Measurements from ENCODE around the gene BOD1L1.
A peak's percentile ranks its signal among the peaks of the same experiment; 100 is the strongest.

Gene BOD1L1

GRCh38 chr4:13535708-13536361 lies 91.7 kb downstream of the BOD1L1 start:
- no peak overlapping the region for H3K9ac ChIP-seq (ENCODE audit: low read length)
- peaks cover 100% of the 10 kb centered on the region for H3K27me3 ChIP-seq (ENCODE audit: control insufficient read depth, insufficient read depth, low read length)
- peaks cover 13% of the 10 kb centered on the region for H3K4me1 ChIP-seq (ENCODE audit: control insufficient read depth, low read depth, low read length)
- no peaks in the 10 kb centered on the region for H3K9me3 ChIP-seq (ENCODE audit: control insufficient read depth, low read depth, low read length)
- no peaks in the 10 kb centered on the region for H3K36me3 ChIP-seq (ENCODE audit: control insufficient read depth, low read depth, low read length)
- no peak overlapping the region for H3K27ac ChIP-seq (ENCODE audit: low read length)
- peak overlapping the region; percentile 18 for H3K4me3 ChIP-seq (ENCODE audit: low read length)

DNA sequence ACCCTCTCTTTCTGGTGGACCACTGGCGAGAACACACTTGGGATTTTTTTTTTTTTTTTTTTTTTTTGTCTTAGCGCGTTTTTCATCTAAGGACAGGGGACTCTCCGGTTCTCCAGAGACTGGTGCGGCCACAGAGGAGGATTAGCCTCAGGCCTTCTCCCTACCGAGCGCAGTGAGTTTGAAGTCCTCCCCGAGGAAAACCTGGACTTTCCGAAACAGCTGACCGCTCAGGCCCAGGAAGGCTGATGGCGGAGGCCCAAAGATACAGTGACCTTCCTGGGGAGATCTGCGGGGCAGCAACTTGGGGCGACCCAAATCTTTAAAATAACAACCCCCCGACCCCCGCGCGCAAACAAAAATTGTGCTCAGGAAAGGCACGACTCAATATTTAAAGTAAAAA lies 92.4 kb downstream of the BOD1L1 start:
- peak overlapping the region; percentile 28 for H3K4me3 ChIP-seq (ENCODE audit: low read length)
- peaks cover 18% of the 10 kb centered on the region for H3K4me1 ChIP-seq (ENCODE audit: control insufficient read depth, low read depth, low read length)
- H3K27ac ChIP-seq (ENCODE audit: low read length) = no peak overlapping the region
- no peaks in the 10 kb centered on the region for H3K36me3 ChIP-seq (ENCODE audit: control insufficient read depth, low read depth, low read length)
- no peak overlapping the region for H3K9ac ChIP-seq (ENCODE audit: low read length)
- H3K27me3 ChIP-seq (ENCODE audit: control insufficient read depth, insufficient read depth, low read length) = peaks cover 100% of the 10 kb centered on the region
- H3K9me3 ChIP-seq (ENCODE audit: control insufficient read depth, low read depth, low read length) = no peaks in the 10 kb centered on the region

GRCh38 chr4:13534344-13535063 lies 93.0 kb downstream of the BOD1L1 start:
- Histone ChIP-seq H3K4me3 (ENCODE audit: low read length) (peak overlapping the region; percentile 28), H3K4me1 (ENCODE audit: control insufficient read depth, low read depth, low read length) (peaks cover 18% of the 10 kb centered on the region)

GRCh38 chr4:13533670-13534343 lies 93.7 kb downstream of the BOD1L1 start:
- Histone ChIP-seq H3K9ac (ENCODE audit: low read length) (no peak overlapping the region), H3K27ac (ENCODE audit: low read length) (no peak overlapping the region), H3K4me3 (ENCODE audit: low read length) (no peak overlapping the region), H3K27me3 (ENCODE audit: control insufficient read depth, insufficient read depth, low read length) (peaks cover 100% of the 10 kb centered on the region), H3K9me3 (ENCODE audit: control insufficient read depth, low read depth, low read length) (no peaks in the 10 kb centered on the region), H3K4me1 (ENCODE audit: control insufficient read depth, low read depth, low read length) (peaks cover 18% of the 10 kb centered on the region), H3K36me3 (ENCODE audit: control insufficient read depth, low read depth, low read length) (no peaks in the 10 kb centered on the region)

More at GRCh38 chr4:13534344-13535063, 93.0 kb downstream of the BOD1L1 start:
- Histone ChIP-seq H3K27ac (ENCODE audit: low read length) (no peak overlapping the region), H3K27me3 (ENCODE audit: control insufficient read depth, insufficient read depth, low read length) (peaks cover 100% of the 10 kb centered on the region), H3K9ac (ENCODE audit: low read length) (no peak overlapping the region), H3K9me3 (ENCODE audit: control insufficient read depth, low read depth, low read length) (no peaks in the 10 kb centered on the region), H3K36me3 (ENCODE audit: control insufficient read depth, low read depth, low read length) (no peaks in the 10 kb centered on the region)

DNA sequence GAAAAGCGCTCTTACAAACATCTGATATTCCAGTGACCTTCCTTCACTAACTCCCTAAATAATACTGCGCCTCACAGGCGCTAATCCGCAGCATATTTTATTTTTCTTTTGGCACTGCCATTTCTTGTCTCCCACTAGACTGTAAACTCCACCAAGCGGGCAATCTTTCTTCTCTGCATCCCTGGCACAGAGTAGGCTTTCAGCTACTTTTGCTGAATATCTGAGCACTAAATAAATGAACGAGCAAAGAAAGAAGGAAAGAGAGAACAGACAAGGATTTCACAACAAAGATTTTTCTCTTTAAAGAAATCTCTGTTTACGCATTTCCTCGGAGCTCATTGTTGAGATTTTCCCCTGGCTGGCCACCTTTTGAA lies 95.9 kb downstream of the BOD1L1 start:
- peak overlapping the region; percentile 9 for H3K4me3 ChIP-seq (ENCODE audit: low read length)
- H3K27ac ChIP-seq (ENCODE audit: low read length) = no peak overlapping the region
- H3K9me3 ChIP-seq (ENCODE audit: control insufficient read depth, low read depth, low read length) = no peaks in the 10 kb centered on the region
- H3K9ac ChIP-seq (ENCODE audit: low read length) = no peak overlapping the region
- peaks cover 100% of the 10 kb centered on the region for H3K27me3 ChIP-seq (ENCODE audit: control insufficient read depth, insufficient read depth, low read length)
- H3K4me1 ChIP-seq (ENCODE audit: control insufficient read depth, low read depth, low read length) = peaks cover 18% of the 10 kb centered on the region
- no peaks in the 10 kb centered on the region for H3K36me3 ChIP-seq (ENCODE audit: control insufficient read depth, low read depth, low read length)

DNA sequence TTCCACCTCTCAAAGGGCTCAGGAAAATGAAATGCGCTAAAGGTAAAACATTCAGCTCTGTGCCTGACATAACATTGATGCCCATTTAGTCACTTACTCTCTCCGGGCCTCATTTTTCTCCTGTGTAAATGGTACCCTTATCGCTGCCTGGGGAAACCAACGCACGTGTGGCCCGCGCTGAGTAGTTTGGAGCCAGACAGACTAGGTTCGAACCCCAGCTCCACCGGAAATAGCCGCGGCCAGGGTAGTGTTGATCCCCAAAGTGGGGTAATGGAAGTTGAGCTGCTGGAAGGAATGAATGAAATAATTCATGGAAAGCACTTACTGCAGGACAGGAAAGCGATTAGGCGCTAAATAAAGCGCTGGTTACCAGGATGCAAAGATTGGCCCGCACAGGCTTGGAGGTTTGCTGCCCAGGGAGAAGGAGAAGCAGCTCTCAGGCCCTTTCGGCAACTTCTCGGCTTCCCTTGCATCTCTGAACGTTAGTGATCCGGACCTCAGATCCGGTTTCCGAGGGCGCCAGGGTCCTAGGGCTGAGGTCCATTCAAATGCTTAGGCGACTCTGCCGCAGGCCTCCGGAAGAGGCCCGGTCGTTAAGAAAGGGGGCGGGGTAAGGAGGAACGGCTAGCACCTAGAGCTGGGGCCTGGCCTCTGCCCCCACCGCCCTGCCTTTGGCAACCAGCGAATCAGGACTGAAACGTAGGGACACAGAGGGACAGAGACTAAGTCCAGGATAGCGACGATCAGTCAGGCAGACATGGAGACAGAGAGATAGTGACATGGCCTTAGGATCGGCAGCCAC lies 96.5 kb downstream of the BOD1L1 start:
- H3K4me1 ChIP-seq (ENCODE audit: control insufficient read depth, low read depth, low read length) = peaks cover 18% of the 10 kb centered on the region
- no peak overlapping the region for H3K9ac ChIP-seq (ENCODE audit: low read length)
- H3K4me3 ChIP-seq (ENCODE audit: low read length) = peak overlapping the region; percentile 9
- H3K36me3 ChIP-seq (ENCODE audit: control insufficient read depth, low read depth, low read length) = no peaks in the 10 kb centered on the region
- no peak overlapping the region for H3K27ac ChIP-seq (ENCODE audit: low read length)
- peaks cover 100% of the 10 kb centered on the region for H3K27me3 ChIP-seq (ENCODE audit: control insufficient read depth, insufficient read depth, low read length)
- no peaks in the 10 kb centered on the region for H3K9me3 ChIP-seq (ENCODE audit: control insufficient read depth, low read depth, low read length)

DNA sequence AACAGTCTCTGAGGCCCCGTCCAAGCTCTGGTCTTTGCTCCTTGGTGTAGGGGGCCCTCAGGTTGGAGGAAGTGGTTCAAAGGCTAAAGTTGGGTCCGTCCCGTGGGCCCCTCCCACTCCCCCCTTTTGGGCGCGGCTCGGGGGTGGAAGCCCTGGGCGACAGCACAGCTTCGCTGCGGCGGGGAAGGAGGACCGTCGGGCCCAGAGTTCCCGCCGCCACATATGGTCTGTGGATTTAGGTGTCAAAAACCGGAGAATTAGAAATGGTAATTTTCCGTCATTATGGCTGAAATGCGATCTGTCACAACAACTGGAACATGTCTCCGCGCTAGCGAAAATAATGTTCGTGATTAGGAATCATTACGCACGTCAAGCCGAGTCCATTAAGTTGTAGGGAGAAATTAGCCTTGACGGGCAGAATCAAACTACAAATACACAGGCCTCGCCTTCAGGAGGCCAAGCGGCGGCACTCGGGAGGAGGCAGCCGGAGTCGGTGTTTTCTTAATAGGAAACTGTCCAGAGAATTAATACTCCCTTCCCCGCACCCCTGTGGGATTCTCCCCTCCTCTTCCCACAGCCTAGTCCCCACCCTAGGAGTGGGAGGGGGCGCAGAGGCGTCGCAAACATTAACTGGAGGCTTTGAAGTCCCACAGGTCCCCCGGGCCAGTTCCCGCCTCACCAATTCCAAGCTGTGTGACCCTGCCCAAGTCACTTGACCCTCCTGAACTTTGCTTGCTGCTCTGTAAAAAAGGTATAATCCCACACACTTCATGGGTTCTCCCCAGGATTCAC lies 98.2 kb downstream of the BOD1L1 start:
- peaks cover 12% of the 10 kb centered on the region for H3K4me1 ChIP-seq (ENCODE audit: control insufficient read depth, low read depth, low read length)
- H3K27me3 ChIP-seq (ENCODE audit: control insufficient read depth, insufficient read depth, low read length) = peaks cover 100% of the 10 kb centered on the region
- peaks cover 5% of the 10 kb centered on the region for H3K9me3 ChIP-seq (ENCODE audit: control insufficient read depth, low read depth, low read length)
- no peaks in the 10 kb centered on the region for H3K36me3 ChIP-seq (ENCODE audit: control insufficient read depth, low read depth, low read length)
- H3K9ac ChIP-seq (ENCODE audit: low read length) = no peak overlapping the region
- H3K4me3 ChIP-seq (ENCODE audit: low read length) = no peak overlapping the region
- H3K27ac ChIP-seq (ENCODE audit: low read length) = no peak overlapping the region

- H3K4me3 ChIP-seq (ENCODE audit: low read length) = no peak overlapping the region
- H3K9ac ChIP-seq (ENCODE audit: low read length) = no peak overlapping the region
- H3K9me3 ChIP-seq (ENCODE audit: control insufficient read depth, low read depth, low read length) = peaks cover 7% of the 10 kb centered on the region
- no peak overlapping the region for H3K27ac ChIP-seq (ENCODE audit: low read length)
- H3K27me3 ChIP-seq (ENCODE audit: control insufficient read depth, insufficient read depth, low read length) = peaks cover 100% of the 10 kb centered on the region
- no peaks in the 10 kb centered on the region for H3K36me3 ChIP-seq (ENCODE audit: control insufficient read depth, low read depth, low read length)
- H3K4me1 ChIP-seq (ENCODE audit: control insufficient read depth, low read depth, low read length) = peaks cover 12% of the 10 kb centered on the region
Measured at GRCh38 chr4:13528821-13529127, 98.8 kb downstream of the BOD1L1 start.

DNA sequence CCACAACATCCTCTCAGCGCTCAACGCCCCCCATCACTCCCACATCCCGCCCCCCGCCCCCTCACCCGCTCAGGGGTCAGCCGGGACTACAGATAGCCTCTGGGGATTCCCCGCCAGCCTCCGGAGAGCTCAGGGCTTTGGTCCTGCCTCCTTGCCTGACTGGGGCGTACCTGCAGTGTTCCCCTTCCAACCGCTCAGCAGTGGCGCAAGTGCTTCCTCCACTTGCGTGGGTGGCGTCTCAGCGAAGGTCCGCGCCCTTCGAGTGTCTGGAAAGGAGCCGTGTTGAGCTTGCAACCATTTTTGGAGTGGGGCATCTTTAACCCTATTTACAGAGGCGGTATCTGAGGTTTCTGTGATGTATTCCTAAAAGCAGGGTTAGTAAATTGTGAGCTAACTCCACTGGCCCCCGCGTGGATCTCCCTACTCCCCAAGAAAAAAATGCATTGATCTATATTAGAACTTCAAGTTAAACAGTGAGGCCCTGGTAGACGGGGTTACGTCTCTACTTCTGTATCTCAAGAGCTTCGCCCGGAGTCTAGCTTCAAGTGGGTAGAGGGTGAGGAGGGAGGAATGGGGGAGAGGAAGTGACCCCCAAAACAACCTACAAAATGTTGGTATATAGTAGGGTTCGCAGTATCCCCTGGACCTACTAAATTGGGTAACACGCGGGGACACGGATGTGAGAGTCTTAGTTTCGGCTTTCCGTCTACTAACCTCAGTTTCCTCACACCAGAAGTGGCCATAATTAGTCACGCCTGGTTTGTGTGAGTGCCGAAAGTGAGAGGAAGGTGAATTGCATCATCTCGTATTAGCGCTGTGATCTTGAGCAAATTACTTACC lies 99.3 kb downstream of the BOD1L1 start:
- H3K36me3 ChIP-seq (ENCODE audit: control insufficient read depth, low read depth, low read length) = no peaks in the 10 kb centered on the region
- no peak overlapping the region for H3K4me3 ChIP-seq (ENCODE audit: low read length)
- peaks cover 100% of the 10 kb centered on the region for H3K27me3 ChIP-seq (ENCODE audit: control insufficient read depth, insufficient read depth, low read length)
- no peak overlapping the region for H3K9ac ChIP-seq (ENCODE audit: low read length)
- H3K4me1 ChIP-seq (ENCODE audit: control insufficient read depth, low read depth, low read length) = peaks cover 12% of the 10 kb centered on the region
- no peak overlapping the region for H3K27ac ChIP-seq (ENCODE audit: low read length)
- peaks cover 7% of the 10 kb centered on the region for H3K9me3 ChIP-seq (ENCODE audit: control insufficient read depth, low read depth, low read length)

DNA sequence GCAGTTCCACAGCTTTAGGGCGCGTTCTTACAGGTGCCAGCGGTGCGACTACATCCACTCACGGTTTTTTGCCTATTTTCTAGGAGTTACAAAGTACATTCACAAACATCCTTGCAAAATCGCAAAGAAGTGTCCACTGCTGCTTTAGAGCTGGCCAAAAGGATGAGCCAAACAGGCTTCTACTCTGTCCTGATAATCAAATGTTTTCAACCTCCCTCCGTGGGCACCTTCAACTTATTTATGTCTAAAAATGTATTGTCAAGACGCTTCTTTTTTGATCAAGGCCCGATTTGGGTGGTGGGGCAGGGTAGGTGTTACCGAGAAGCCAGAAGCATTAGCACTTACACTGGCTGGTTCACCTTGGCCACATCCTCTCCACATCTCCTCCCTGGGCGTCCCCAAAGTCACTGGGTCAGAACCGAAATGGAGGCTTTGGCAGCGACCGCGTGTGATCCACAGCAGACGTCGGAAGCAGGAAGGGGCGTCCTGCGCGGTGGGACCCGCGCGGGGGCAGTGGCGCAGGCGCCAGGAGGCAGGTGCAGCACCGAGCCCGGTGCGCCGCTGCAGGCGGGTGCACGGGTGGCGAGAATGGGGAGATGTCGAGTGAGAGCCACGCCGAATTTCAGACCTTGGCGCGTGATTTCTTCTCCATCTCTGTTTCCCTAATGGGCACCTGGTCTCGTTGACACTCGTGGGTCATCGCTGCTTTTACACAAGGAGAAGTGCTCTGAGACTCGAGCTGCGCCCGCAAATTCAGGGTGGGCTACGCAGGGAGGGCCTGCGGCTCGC lies 100.1 kb downstream of the BOD1L1 start:
- no peak overlapping the region for H3K4me3 ChIP-seq (ENCODE audit: low read length)
- no peaks in the 10 kb centered on the region for H3K36me3 ChIP-seq (ENCODE audit: control insufficient read depth, low read depth, low read length)
- peaks cover 7% of the 10 kb centered on the region for H3K9me3 ChIP-seq (ENCODE audit: control insufficient read depth, low read depth, low read length)
- no peak overlapping the region for H3K27ac ChIP-seq (ENCODE audit: low read length)
- H3K27me3 ChIP-seq (ENCODE audit: control insufficient read depth, insufficient read depth, low read length) = peaks cover 100% of the 10 kb centered on the region
- H3K4me1 ChIP-seq (ENCODE audit: control insufficient read depth, low read depth, low read length) = peaks cover 17% of the 10 kb centered on the region
- H3K9ac ChIP-seq (ENCODE audit: low read length) = no peak overlapping the region
